HEK293T (cell line): ENCODE data around the gene SLC35A2.

Source experiments
- BHLHE40 ChIP-seq: fragments of 450-650 bp; IDR thresholded peaks from 2 replicates; pipeline ENCODE4 v1.6.1; 2016; ENCODE audit warnings: mild to moderate bottlenecking, moderate library complexity, borderline replicate concordance
- ELF4 ChIP-seq: fragments of 450-650 bp; IDR thresholded peaks from 2 replicates; pipeline ENCODE4 v1.6.1; 2017; ENCODE audit warnings: antibody characterized with exemption
- FOXK2 ChIP-seq: fragments of 450-650 bp; IDR thresholded peaks from 2 replicates; pipeline ENCODE4 v1.6.1; 2016; ENCODE audit warnings: mild to moderate bottlenecking
- FOXM1 ChIP-seq: fragments of 450-650 bp; IDR thresholded peaks from 2 replicates; pipeline ENCODE4 v1.6.1; 2017; ENCODE audit warnings: mild to moderate bottlenecking, borderline replicate concordance
- HDGF ChIP-seq: fragments of 450-650 bp; IDR thresholded peaks from 2 replicates; pipeline ENCODE4 v1.6.1; 2017; ENCODE audit warnings: antibody characterized with exemption, borderline replicate concordance
- L3MBTL2 ChIP-seq: fragments of 450-650 bp; conservative IDR thresholded peaks from 2 replicates; pipeline ENCODE4 v1.6.1; 2016; ENCODE audit warnings: mild to moderate bottlenecking
- LEF1 ChIP-seq: fragments of 450-650 bp; IDR thresholded peaks from 2 replicates; pipeline ENCODE4 v1.6.1; 2017; ENCODE audit warnings: mild to moderate bottlenecking, borderline replicate concordance
- NFRKB ChIP-seq: fragments of 450-650 bp; IDR thresholded peaks from 2 replicates; pipeline ENCODE4 v1.6.1; 2016; ENCODE audit warnings: mild to moderate bottlenecking, moderate library complexity
- SP1 ChIP-seq: fragments of 450-650 bp; IDR thresholded peaks from 2 replicates; pipeline ENCODE4 v1.6.1; 2017
- SUZ12 ChIP-seq: fragments of 450-650 bp; IDR thresholded peaks from 2 replicates; pipeline ENCODE4 v1.6.1; 2016; ENCODE audit warnings: mild to moderate bottlenecking
- ZNF384 ChIP-seq: fragments of 450-650 bp; IDR thresholded peaks from 2 replicates; pipeline ENCODE4 v1.6.1; 2016

DNA sequence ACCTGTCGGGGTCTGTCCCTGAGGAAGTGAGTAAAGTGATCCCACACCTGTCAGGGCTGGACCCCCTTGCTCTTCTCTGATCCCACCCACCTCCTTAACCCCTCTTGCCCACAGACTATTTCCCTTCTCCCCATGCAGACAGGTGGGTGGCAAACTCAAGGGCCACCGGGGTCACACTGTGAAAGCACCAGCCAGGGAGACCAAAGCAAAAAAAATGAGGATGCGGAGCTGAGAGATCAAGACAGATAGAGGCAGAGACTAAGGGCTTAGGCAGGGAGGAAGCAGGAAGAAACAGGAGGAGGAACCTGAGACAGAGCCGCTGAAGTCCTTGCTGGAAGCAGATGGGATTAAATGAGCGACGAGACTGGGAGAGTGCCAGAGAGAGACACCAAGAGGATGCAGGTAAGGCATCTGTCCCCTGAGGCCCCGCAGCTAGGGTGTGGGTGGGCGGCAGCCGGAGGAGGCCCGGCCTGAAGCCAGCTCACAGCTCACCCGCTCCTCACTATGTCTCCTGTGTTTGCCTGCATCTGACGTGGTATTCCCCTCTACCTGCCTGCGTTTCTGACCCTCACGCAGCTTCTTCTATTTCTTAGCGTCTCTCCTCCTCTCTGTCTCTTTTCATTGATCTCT is 21.0 kb downstream of the SLC35A2 start:
- TF ChIP-seq LEF1 = no peak
- TF ChIP-seq HDGF = no peak
- no peak for TF ChIP-seq FOXM1
- no peak for TF ChIP-seq SUZ12
- no peak for TF ChIP-seq ZNF384
- no peak for TF ChIP-seq SP1
- no peak for TF ChIP-seq ELF4
- TF ChIP-seq NFRKB = no peak
- no peak for TF ChIP-seq BHLHE40
- TF ChIP-seq FOXK2 = no peak
- TF ChIP-seq L3MBTL2 = no peak
